Mucosa of descending colon (tissue), 3 donors: ENCODE results near the gene EWSR1. TPM values are rescaled to one million over a fixed set of nuclear protein-coding genes. Genes with fewer than 3 reads are reported as not detected.
A peak's percentile ranks its signal among the peaks of the same experiment; 100 is the strongest.

Experiments
- ATAC-seq: fragments of 200-7000 bp; cut with Tn5 transposase; one replicate; pipeline ENCODE4 v1.9.1; 2020; ENCODE audit warnings: mild to moderate bottlenecking, moderate library complexity
- DNase-seq, 3 donors: peaks; one replicate each; pipeline ENCODE4 v3.0.0-alpha.2; 2020
- H3K36me3 ChIP-seq: fragments of 200-600 bp; one replicate; pipeline ENCODE4 v1.8.0; 2021; ENCODE audit warnings: low read depth, mild to moderate bottlenecking
- H3K4me1 ChIP-seq: fragments of 200-600 bp; one replicate; pipeline ENCODE4 v1.8.0; 2021; ENCODE audit warnings: low read depth, mild to moderate bottlenecking
- H3K4me3 ChIP-seq: fragments of 200-600 bp; one replicate; pipeline ENCODE4 v1.8.0; 2021; ENCODE audit warnings: mild to moderate bottlenecking
- H3K9me3 ChIP-seq: fragments of 200-600 bp; one replicate; pipeline ENCODE4 v1.8.0; 2021; ENCODE audit warnings: mild to moderate bottlenecking
- intact Hi-C, 2 donors: fragments of 100-400 bp; cut with DNase I in 1 of 2; cut with micrococcal nuclease in 1 of 2; formaldehyde crosslinking; loops; one replicate each; pipeline versions ENCODE4 v1.11.0 to v1.11.1; 2022; cut with DNase I, micrococcal nuclease
- total RNA-seq, 3 donors: library from RNA; stranded (reverse); fragmentation: NEBNext Ultra II Directional in 2 of 3; extraction: Animal tissue kit (Norgen Biotek cat#: 25700) in 2 of 3; gene quantifications; one replicate each; pipeline versions ENCODE4 v1.2.1 to v1.2.4, GENCODE V29; 2021 to 2023
- TF ChIP-seq, protein P1 (sequence below): fragments of 200-600 bp; IDR thresholded peaks from one replicate; pipeline ENCODE4 v1.8.0; 2022; ENCODE audit warnings: antibody characterized with exemption, mild to moderate bottlenecking
- donor health status: DM: no; HTN: no; CAD: no; lungs with moderate emphysema.
- donor health status: DM: no; HTN: no; CAD: no.
- donor health status: DM: no; HTN: yes; CAD: no.

Gene EWSR1
- total RNA-seq, 3 donors from 2014 or later, result 176 to 227 (median 179) TPM

DNA sequence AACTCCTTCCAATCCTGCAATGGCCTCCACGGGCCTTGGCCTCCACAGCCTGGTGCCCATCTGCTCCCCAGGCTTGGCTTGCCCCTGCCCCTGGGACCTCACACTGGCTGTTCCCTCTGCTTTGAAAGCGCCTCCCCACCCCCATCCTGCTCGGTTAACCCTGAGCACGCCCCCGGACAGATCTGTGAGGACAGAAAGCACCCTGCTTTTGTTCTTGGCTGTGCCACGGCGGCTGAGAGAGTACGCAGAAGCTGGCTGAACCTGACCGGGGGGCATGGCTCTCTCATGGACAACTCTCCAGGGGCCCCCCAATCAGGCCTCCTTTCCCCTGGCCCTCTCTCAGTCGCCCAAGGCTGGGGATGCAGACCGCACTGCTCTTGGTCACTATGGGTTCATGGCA lies 67.6 kb downstream of the EWSR1 start:
- intact Hi-C loops, result no loop called here
- H3K9me3 ChIP-seq, result no peaks in the 10 kb centered on the region
- ATAC-seq (no peak), DNase-seq (peak in 1 of 3 donors; percentile 35)
- no peak overlapping the region for H3K4me3 ChIP-seq
- TF ChIP-seq, protein P1, sequence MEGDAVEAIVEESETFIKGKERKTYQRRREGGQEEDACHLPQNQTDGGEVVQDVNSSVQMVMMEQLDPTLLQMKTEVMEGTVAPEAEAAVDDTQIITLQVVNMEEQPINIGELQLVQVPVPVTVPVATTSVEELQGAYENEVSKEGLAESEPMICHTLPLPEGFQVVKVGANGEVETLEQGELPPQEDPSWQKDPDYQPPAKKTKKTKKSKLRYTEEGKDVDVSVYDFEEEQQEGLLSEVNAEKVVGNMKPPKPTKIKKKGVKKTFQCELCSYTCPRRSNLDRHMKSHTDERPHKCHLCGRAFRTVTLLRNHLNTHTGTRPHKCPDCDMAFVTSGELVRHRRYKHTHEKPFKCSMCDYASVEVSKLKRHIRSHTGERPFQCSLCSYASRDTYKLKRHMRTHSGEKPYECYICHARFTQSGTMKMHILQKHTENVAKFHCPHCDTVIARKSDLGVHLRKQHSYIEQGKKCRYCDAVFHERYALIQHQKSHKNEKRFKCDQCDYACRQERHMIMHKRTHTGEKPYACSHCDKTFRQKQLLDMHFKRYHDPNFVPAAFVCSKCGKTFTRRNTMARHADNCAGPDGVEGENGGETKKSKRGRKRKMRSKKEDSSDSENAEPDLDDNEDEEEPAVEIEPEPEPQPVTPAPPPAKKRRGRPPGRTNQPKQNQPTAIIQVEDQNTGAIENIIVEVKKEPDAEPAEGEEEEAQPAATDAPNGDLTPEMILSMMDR, result no peak
- H3K4me1 ChIP-seq, result no peaks in the 10 kb centered on the region
- peaks cover 4% of the 10 kb centered on the region for H3K36me3 ChIP-seq

DNA sequence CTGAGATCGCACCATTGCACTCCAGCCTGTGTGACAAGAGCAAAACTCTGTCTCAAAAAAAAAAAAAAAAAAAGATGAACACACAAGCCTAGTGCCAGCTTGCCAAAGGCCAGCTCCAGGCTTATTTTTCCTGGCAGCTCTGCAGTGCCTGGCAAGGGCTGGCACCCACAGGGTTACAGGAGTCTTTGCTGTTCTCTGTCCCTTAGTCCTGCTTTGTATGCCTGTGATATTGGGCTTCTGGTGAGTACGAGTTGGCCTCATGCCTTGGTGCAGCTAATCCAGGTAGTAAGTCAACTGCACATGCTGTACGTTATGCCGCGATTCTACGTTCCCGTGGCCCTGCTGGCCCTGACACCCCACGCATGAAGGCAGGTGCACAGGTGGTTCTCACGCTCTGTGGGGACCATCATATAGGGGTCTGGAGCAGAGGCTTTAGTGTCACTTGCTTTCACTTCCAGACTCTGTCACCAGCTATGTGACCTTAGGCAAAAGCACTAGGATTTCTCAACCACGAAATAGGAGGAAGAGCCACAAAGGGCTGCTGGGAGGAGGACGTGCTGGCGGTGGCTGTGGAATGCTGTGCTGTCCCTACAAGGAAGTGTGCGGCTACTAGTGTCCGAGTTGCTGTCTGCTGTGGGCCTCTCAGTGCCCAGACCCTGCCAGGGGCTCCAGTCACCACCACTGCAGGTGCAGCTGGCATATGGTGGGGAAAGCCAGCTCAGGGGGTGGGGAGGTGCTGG lies 68.9 kb downstream of the EWSR1 start:
- ATAC-seq (no peak), DNase-seq (no peak)
- H3K4me1 ChIP-seq, result no peaks in the 10 kb centered on the region
- no peaks in the 10 kb centered on the region for H3K9me3 ChIP-seq
- H3K36me3 ChIP-seq, result peaks cover 4% of the 10 kb centered on the region
- no peak overlapping the region for H3K4me3 ChIP-seq
- TF ChIP-seq, protein P1, result no peak
- intact Hi-C loops, result no loop called here

DNA sequence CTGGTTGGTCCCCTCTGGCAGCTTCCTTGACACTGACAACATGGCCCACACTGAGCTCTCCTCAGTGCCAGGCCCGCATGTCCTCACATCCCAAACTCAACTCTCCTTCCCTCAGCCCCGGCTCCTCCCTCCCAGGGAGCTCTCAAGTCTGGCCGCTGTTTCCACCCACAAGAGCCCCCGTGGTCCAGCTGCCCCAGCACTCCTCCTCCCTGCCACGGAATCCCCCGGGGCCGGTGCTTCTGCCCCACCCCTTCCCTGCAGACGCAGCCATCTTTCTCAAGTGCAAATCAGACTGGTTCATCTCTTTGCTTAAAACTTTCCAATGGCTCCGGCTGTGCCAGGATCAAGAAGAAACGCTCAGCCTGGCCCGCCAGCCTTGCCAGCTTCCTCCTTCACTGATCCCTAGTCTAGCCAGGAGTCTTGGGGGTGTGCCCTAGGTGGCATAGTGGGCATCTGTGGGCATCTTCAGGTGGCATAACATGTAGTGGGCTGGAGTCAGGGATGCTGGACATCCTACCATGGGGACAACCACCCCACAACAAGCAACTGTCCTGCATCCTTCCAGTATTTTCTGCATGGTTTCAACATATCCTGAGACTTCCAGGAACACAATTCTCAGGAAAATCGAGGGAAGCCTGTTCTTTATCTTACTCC lies 69.7 kb downstream of the EWSR1 start:
- no peak for DNase-seq
- H3K9me3 ChIP-seq, result no peaks in the 10 kb centered on the region
- H3K4me3 ChIP-seq, result no peak overlapping the region
- no peak for ATAC-seq
- intact Hi-C loops, result no loop called here
- peaks cover 4% of the 10 kb centered on the region for H3K36me3 ChIP-seq
- no peaks in the 10 kb centered on the region for H3K4me1 ChIP-seq
- TF ChIP-seq, protein P1, result no peak

DNA sequence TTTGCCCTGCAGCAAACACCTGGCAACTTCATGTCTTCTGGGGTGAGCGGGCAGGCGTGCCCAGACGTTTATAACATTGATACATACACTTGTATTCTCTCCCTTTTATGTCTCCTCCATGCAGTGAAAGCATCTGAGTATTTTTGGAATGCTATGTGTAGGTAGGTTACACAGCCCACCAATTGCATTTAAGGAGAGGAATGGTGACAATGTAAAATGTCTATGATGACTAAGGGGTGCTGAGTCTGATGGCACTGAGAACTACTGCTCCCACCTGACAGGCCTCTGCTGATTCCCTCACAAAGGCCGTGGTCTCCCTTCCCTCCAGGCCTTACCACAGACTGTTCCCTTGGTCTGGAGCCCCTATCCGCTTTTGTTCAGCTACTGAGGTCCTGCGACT lies 70.3 kb downstream of the EWSR1 start:
- intact Hi-C loops, result no loop called here
- H3K36me3 ChIP-seq, result peaks cover 4% of the 10 kb centered on the region

DNA sequence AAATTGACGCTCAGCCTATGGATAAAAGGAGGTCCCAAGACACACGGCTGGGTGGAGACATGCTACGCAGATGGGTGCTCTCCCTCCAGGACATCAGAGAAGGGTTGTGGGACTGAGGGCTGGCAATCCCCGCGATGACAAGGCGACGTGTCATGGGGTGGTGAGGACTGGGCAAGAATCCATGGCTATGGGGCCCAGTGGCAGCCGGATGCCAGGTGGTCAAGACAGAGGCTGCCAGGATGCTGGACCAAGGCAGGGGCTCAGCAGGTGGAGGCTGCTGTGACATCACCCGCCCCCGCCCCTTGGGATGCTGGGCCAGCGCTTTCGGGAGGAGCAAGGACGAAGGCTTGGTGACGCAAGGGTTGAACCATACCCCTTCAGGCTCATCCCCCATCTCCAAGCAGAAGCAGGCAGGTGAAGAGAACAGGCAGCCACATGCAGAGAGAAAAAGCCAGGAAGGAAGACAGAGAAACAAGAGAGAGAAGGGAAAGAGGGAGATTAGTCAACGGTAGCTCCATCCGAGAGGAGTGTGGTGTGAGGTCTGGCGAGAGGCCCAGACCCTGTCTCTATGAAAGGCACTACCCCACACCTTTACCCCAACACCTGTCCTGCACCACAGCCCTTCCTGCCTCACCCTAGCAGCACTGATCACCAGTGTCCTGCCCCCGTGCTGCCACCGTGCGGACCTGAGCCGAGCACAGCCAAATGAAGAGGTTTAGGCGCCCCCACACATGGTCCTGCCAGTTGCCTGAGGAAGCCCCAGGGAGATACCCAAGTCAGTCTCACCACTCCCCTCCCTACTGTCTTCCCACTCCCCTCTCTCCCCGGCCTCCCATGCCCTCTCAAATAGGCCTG lies 71.5 kb downstream of the EWSR1 start:
- DNase-seq (peak in 1 of 3 donors; percentile 35), ATAC-seq (no peak)
- TF ChIP-seq, protein P1, result no peak
- Histone ChIP-seq H3K36me3 (peaks cover 4% of the 10 kb centered on the region), H3K4me1 (no peaks in the 10 kb centered on the region), H3K9me3 (no peaks in the 10 kb centered on the region), H3K4me3 (no peak overlapping the region)
- intact Hi-C loops, result no loop called here

More for the DNA sequence above, 70.3 kb downstream of the EWSR1 start:
- TF ChIP-seq, protein P1, result no peak
- no peak for DNase-seq
- ATAC-seq, result no peak
- Histone ChIP-seq H3K4me3 (no peak overlapping the region), H3K9me3 (no peaks in the 10 kb centered on the region), H3K4me1 (no peaks in the 10 kb centered on the region)
